Measurements from ENCODE around the gene RNF121. TPM values are rescaled to one million over a fixed set of nuclear protein-coding genes. Genes with fewer than 3 reads are reported as not detected.

Gene RNF121
- total and polyA plus RNA-seq, 2 of the 8 experiments (the other 6 are each of a cell fraction or from before 2014, with no cell fraction given), result 39.7 to 51.6 TPM

DNA sequence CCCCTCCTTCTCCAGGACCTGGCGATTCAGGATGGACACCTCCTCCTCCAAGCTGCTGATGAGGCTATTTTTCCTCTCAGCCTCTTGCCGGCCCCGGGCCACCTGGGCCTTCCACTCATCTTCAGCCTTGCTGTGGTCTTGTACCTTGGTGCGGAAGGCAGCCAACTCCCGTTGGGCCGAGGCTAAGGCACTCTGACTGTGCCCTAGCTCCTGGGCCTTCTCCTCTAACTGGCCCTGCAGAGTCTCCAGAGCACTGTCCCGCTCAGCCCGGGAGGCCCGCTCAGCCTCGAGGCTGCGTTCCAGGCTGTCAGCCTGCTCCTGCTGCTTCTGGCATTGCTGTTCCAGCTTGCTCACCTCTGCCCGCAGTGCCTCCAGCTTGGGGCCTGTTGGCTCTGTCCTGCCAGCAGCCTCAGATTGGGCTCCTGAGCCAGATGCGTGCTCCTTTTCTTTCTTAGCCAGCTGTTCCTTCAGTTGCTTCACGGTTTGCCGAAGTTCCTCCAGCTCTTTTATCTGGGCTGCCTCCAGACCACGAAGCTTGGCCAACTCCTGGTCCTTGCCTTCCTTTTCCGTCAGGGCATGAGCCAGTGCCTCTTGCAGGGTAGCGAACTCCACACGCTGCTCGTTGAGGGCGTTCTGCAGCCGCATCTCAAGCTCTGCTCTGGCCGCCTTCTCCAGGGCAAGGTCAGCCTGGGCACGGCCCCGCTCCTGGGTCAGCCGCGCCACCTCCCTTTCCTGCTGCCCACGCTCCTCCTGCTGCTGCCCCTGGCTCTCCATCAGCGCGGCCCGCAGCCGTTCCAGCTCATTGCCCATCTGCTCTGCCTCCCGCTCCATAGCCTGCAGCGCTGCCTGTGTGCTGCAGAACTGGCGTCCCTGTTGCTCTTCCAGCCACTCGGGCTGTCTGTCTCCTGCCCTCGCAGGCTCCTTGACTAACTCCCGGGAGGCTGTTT is 85.2 kb downstream of the RNF121 start (continued):
- no peak for TF ChIP-seq CHD7 (IDR thresholded peaks at IDR 0.05; ENCODE audit: insufficient replicate concordance, low read length)
- no peak for TF ChIP-seq MAX (IDR thresholded peaks at IDR 0.05)
- TF ChIP-seq SP2 (IDR thresholded peaks at IDR 0.05; ENCODE audit: low read length), result no peak
- TF ChIP-seq NRF1 (IDR thresholded peaks at IDR 0.05; ENCODE audit: low read depth, low read length), result no peak
- TF ChIP-seq SP4 (IDR thresholded peaks at IDR 0.05; ENCODE audit: low read length), result no peak
- no peak for TF ChIP-seq TCF12 (IDR thresholded peaks at IDR 0.05; ENCODE audit: low read depth, low read length)

Data from H1 (cell line).